K562 (cell line): ENCODE results near the gene CTBP2. TPM values are rescaled to one million over a fixed set of nuclear protein-coding genes. Genes with fewer than 3 reads are reported as not detected.

Experiments
- ATAC-seq: fragments of 200-7000 bp; cut with Tn5 transposase; 3 replicates; pipeline ENCODE4 v1.9.1; 2020; ENCODE audit warnings: moderate library complexity
- BruUV-seq: library from RNA; stranded (reverse); fragments of 400-500 nt; replicated peaks from 2 replicates; lab custom pipeline; 2021; lab: Mats Ljungman, UMichigan
- CTCF ChIA-PET: fragments of 300-600 bp; formaldehyde crosslinking; extraction: SDS; loops from one replicate; lab custom pipeline; 2021; ENCODE audit warnings: low intra/inter-chr PET ratio; lab: Yijun Ruan, JAX
- POLR2A ChIA-PET: fragments of 300-600, 350-650 bp; sonication (Branson Sonifier 250); formaldehyde crosslinking; extraction: SDS; loops from one replicate; lab custom pipeline; 2021; ENCODE audit warnings: antibody characterized with exemption, inconsistent platforms; lab: Yijun Ruan, JAX
- DNase-seq, 4 experiments: peaks; one replicate each; pipeline versions ENCODE4 v3.0.0 to v3.0.0-alpha.2; 2011 to 2018; ENCODE audit warnings: low spot score in 3 of 4, mixed read lengths in 3 of 4; ENCODE audit errors: extremely low read depth in 1 of 4
- FAIRE-seq: peaks from 2 replicates; lab custom pipeline; 2011; peaks lifted over from hg19 to GRCh38; lab: Jason Lieb, UNC
- H2AFZ ChIP-seq: 2 replicates; pipeline ENCODE4 v1.6.0; 2011; ENCODE audit warnings: low read depth, low read length, control low read depth, inconsistent platforms
- H3K27ac ChIP-seq: fragments of 200-600 bp; 3 replicates; pipeline ENCODE4 v1.8.0; 2011; ENCODE audit warnings: low read depth, mild to moderate bottlenecking, control low read depth, inconsistent platforms, low read length, moderate library complexity, mixed read lengths; ENCODE audit errors: extremely low read depth
- H3K27me3 ChIP-seq, 2 experiments: fragments of 300-600 bp in 1 of 2; 2 replicates in 1 of 2; 3 replicates in 1 of 2; pipeline versions ENCODE4 v1.6.0 to v1.8.0; 2011; ENCODE audit warnings: inconsistent platforms in 2 of 2, low read length in 2 of 2, mild to moderate bottlenecking in 1 of 2, mixed read lengths in 1 of 2, moderate library complexity in 1 of 2; ENCODE audit not compliant: control insufficient read depth in 2 of 2, insufficient read depth in 2 of 2
- H3K36me3 ChIP-seq: fragments of 300-600 bp; 3 replicates; pipeline ENCODE4 v1.8.0; 2011; ENCODE audit warnings: mild to moderate bottlenecking, low read length, inconsistent platforms; ENCODE audit not compliant: control insufficient read depth, insufficient read depth
- H3K4me1 ChIP-seq, 2 experiments: fragments of 200-600 bp in 1 of 2; replicated peaks in 1 of 2; 2 replicates in 1 of 2; 3 replicates in 1 of 2; pipeline versions ENCODE4 v1.5.1 to v1.8.0; 2011; ENCODE audit warnings: inconsistent platforms in 2 of 2, low read length in 2 of 2, mild to moderate bottlenecking in 1 of 2, mixed read lengths in 1 of 2, moderate library complexity in 1 of 2; ENCODE audit not compliant: control insufficient read depth in 2 of 2, insufficient read depth in 2 of 2
- H3K4me2 ChIP-seq: 2 replicates; pipeline ENCODE4 v1.6.1; 2011; ENCODE audit warnings: low read length, control low read depth, inconsistent platforms, mixed read lengths; ENCODE audit not compliant: insufficient read depth
- H3K4me3 ChIP-seq: fragments of 200-600 bp; sonication (generic), shearing (Covaris generic); 2 replicates; pipeline ENCODE4 v1.5.1; 2016; ENCODE audit warnings: control low read depth, inconsistent platforms
- H3K79me2 ChIP-seq: fragments of 200-600 bp; 3 replicates; pipeline ENCODE4 v1.8.0; 2011; ENCODE audit warnings: low read length, inconsistent platforms; ENCODE audit not compliant: control insufficient read depth, insufficient read depth
- H3K9ac ChIP-seq, 2 experiments: 2 replicates each; pipeline versions ENCODE4 v1.6.0 to v1.6.1; 2011; ENCODE audit warnings: low read depth in 2 of 2, low read length in 2 of 2, control low read depth in 1 of 2, inconsistent platforms in 1 of 2, mild to moderate bottlenecking in 1 of 2, mixed read lengths in 1 of 2; ENCODE audit not compliant: insufficient read depth in 1 of 2
- H3K9me1 ChIP-seq: one replicate; pipeline ENCODE4 v1.6.0; 2011; ENCODE audit warnings: inconsistent platforms, mild to moderate bottlenecking, low read length, moderate library complexity; ENCODE audit not compliant: control insufficient read depth, insufficient read depth
- H3K9me3 ChIP-seq: replicated peaks from 2 replicates; pipeline ENCODE4 v1.5.1; 2011; ENCODE audit warnings: low read depth, low read length, inconsistent platforms; ENCODE audit not compliant: control insufficient read depth, insufficient read depth
- H4K20me1 ChIP-seq: replicated peaks from 2 replicates; pipeline ENCODE4 v1.6.1; 2011; ENCODE audit warnings: low read length, inconsistent platforms, mixed read lengths; ENCODE audit not compliant: control insufficient read depth, insufficient read depth
- ATF3 ChIP-seq, 2 experiments: fragments of 450-650 bp in 1 of 2; sonication (generic) in 1 of 2; formaldehyde crosslinking in 1 of 2; IDR thresholded peaks in 1 of 2; conservative IDR thresholded peaks in 1 of 2; 2 replicates each; pipeline versions ENCODE4 v1.6.1 to v1.8.1; 2016 to 2023; ENCODE audit warnings: mild to moderate bottlenecking in 2 of 2, moderate library complexity in 2 of 2, inconsistent platforms in 1 of 2, missing genetic modification reagents in 1 of 2
- BHLHE40 ChIP-seq: IDR thresholded peaks from 2 replicates; pipeline ENCODE4 v1.6.1; 2011; ENCODE audit warnings: low read length, improper control_type of control experiment
- DPF2 ChIP-seq: fragments of 450-650 bp; IDR thresholded peaks from 2 replicates; pipeline ENCODE4 v1.6.1; 2016
- HMBOX1 ChIP-seq: sonication (generic); IDR thresholded peaks from 2 replicates; pipeline ENCODE4 v1.6.1; 2016
- L3MBTL2 ChIP-seq: fragments of 450-650 bp; IDR thresholded peaks from 2 replicates; pipeline ENCODE4 v1.6.1; 2016; ENCODE audit warnings: mild to moderate bottlenecking, moderate library complexity
- LEF1 ChIP-seq: fragments of 450-650 bp; IDR thresholded peaks from 2 replicates; pipeline ENCODE4 v1.6.1; 2016; ENCODE audit warnings: mild to moderate bottlenecking
- MTA3 ChIP-seq: fragments of 450-650 bp; formaldehyde crosslinking; IDR thresholded peaks from 2 replicates; pipeline ENCODE4 v1.6.1; 2017; ENCODE audit warnings: mild to moderate bottlenecking, borderline replicate concordance
- MYC ChIP-seq, 2 experiments: fragments of 250-450 bp in 1 of 2; sonication (Bioruptor Pico) in 1 of 2; IDR thresholded peaks; 2 replicates each; pipeline versions ENCODE4 v1.5.1 to v1.6.1; 2012 to 2021; ENCODE audit warnings: low read depth in 2 of 2, borderline replicate concordance in 1 of 2, improper control_type of control experiment in 1 of 2, low read length in 1 of 2, mild to moderate bottlenecking in 1 of 2, moderate library complexity in 1 of 2
- SMARCE1 ChIP-seq: fragments of 450-650 bp; IDR thresholded peaks from 2 replicates; pipeline ENCODE4 v1.7.1; 2016; ENCODE audit warnings: mild to moderate bottlenecking
- TCF3 ChIP-seq: sonication (generic); formaldehyde crosslinking; IDR thresholded peaks from 2 replicates; pipeline ENCODE4 v1.4.0; 2020; ENCODE audit warnings: mild to moderate bottlenecking, missing genetic modification reagents
- TEAD4 ChIP-seq, 2 experiments: sonication (generic) in 1 of 2; formaldehyde crosslinking in 1 of 2; IDR thresholded peaks; 2 replicates each; pipeline versions ENCODE4 v1.6.1 to v1.8.0; 2012 to 2022; ENCODE audit warnings: borderline replicate concordance in 1 of 2, inconsistent platforms in 1 of 2, low read length in 1 of 2, mild to moderate bottlenecking in 1 of 2, missing genetic modification reagents in 1 of 2
- ZNF134 ChIP-seq: fragments of 250-450 bp; sonication (Bioruptor Pico); conservative IDR thresholded peaks from 2 replicates; pipeline ENCODE4 v1.4.0; 2020
- ZNF830 ChIP-seq: fragments of 250-450 bp; sonication (Bioruptor Pico); IDR thresholded peaks from 2 replicates; pipeline ENCODE4 v1.5.0; 2021; ENCODE audit warnings: mild to moderate bottlenecking
- WGBS: fragments of 100-300 bp; shearing (Covaris generic); methylation state at CpG from one replicate; pipeline ENCODE4 v1.1.6; 2016; ENCODE audit warnings: low coverage, mixed read lengths; ENCODE audit not compliant: insufficient coverage; ENCODE audit errors: missing lambda C conversion rate; 5-methylcytosine and 5-hydroxymethylcytosine counted together
- in situ Hi-C: fragments of 300-500 bp; cut with MboI; formaldehyde crosslinking; loops from 4 replicates; pipeline ENCODE4 v1.15.0; 2018; ENCODE audit warnings: inconsistent platforms, mixed read lengths
- intact Hi-C: fragments of 100-400 bp; cut with micrococcal nuclease; formaldehyde crosslinking; loops from 2 replicates; pipeline ENCODE4 v1.14.2; 2022
- polyA plus RNA-seq, 8 experiments: library from polyadenylated mRNA; depleted of rRNA in 4 of 8; stranded (reverse) in 5 of 8; unstranded in 3 of 8; fragments of >200 nt; fragmentation: Nextera tagmentation in 2 of 8; fragmentation: Illumina TruSeq in 1 of 8; extraction: Ambion mirVana in 2 of 8; extraction: Trizol in 1 of 8; gene quantifications; 2 replicates each; pipeline versions ENCODE4 v1.2.1 to v1.2.3, GENCODE V29; 2011 to 2014; ENCODE audit warnings: inconsistent platforms in 1 of 8, missing spikeins in 1 of 8
- total RNA-seq, 7 experiments: library from RNA; depleted of rRNA in 6 of 7; stranded (reverse); fragments of >200 nt in 6 of 7; fragmentation: Illumina TruSeq in 2 of 7; extraction: Trizol in 2 of 7; gene quantifications; 2 replicates each; pipeline versions ENCODE4 v1.2.1 to v1.2.3, GENCODE V29; 2011 to 2021; ENCODE audit warnings: low replicate concordance in 1 of 7

CTBP2 gene
- total and polyA plus RNA-seq, 9 of the 15 experiments (the other 6 are each of a cell fraction or from before 2014, with no cell fraction given): 1.3 to 8.8 (median 5.1) TPM

GRCh38 chr10:125114761-125115391 lies 45.5 kb downstream of the CTBP2 start (continued):
- TF ChIP-seq DPF2 (peak; percentile 61), ZNF830 (CRISPR knock-in tag) (no peak), LEF1 (0 out of 2 replicates have a peak, but pooled peaks have one; percentile 38), ZNF134 (CRISPR knock-in tag) (no peak), ATF3 (IDR thresholded peaks at IDR 0.05) (peak; percentile 38; the same call in 1 of the 2 replicates), ATF3 (CRISPR knock-in tag; conservative IDR thresholded peaks at IDR 0.05) (no peak), SMARCE1 (peak; percentile 45; the same call in 1 of the 2 replicates)

GRCh38 chr10:125113691-125114371 lies 46.5 kb downstream of the CTBP2 start:
- no peak overlapping the region for H3K4me3 ChIP-seq
- FAIRE-seq (peak; percentile 96), DNase-seq (peak in 3 of 4 experiments; percentile 18 to 72 (median 56)), ATAC-seq (peak; percentile 87)
- H2AFZ ChIP-seq: no peak overlapping the region
- H3K9ac ChIP-seq: peak overlapping the region; percentile 55 to 82
- no TSS peak for BruUV-seq
- no peaks in the 10 kb centered on the region for H3K27me3 ChIP-seq
- peak overlapping the region; percentile 69 for H3K4me2 ChIP-seq
- H3K79me2 ChIP-seq: peaks cover 93% of the 10 kb centered on the region
- H4K20me1 ChIP-seq: peaks cover 30% of the 10 kb centered on the region
- peaks cover 32% of the 10 kb centered on the region for H3K36me3 ChIP-seq
- in situ Hi-C loops (no loop called here), intact Hi-C loops (loop anchor here (5.0 kb wide), 1 partner anchor 43 kb away; no protein-coding TSS in a partner anchor)
- no peaks in the 10 kb centered on the region for H3K9me3 ChIP-seq
- 0% methylated on average over 20 of the region's 20 CpGs for WGBS
- ChIA-PET POLR2A (interaction anchor here (0.7 to 1.0 kb wide), 3 partner anchors 15 to 174 kb away, joined by 3 to 5 read pairs (median 3); no protein-coding TSS in a partner anchor), CTCF (no interaction called here)
- peaks cover 32 to 36% of the 10 kb centered on the region in 2 experiments for H3K4me1 ChIP-seq
- peaks cover 4% of the 10 kb centered on the region for H3K9me1 ChIP-seq
- peak overlapping the region; percentile 83 for H3K27ac ChIP-seq
- TF ChIP-seq MYC (IDR thresholded peaks at IDR 0.05; ENCODE audit: low read depth, low read length) (0 out of 2 replicates have a peak, but pooled peaks have one; percentile 55), MYC (CRISPR knock-in tag; IDR thresholded peaks at IDR 0.05; ENCODE audit: borderline replicate concordance, low read depth) (no peak), HMBOX1 (0 out of 2 replicates have a peak, but pooled peaks have one; percentile 32), TCF3 (0 out of 2 replicates have a peak, but pooled peaks have one; percentile 9), L3MBTL2 (peak; percentile 81), TEAD4 (IDR thresholded peaks at IDR 0.05; ENCODE audit: low read length) (no peak), TEAD4 (CRISPR knock-in tag; IDR thresholded peaks at IDR 0.05; ENCODE audit: borderline replicate concordance) (no peak), MTA3 (peak; percentile 35; the same call in 1 of the 2 replicates), DPF2 (peak; percentile 58), BHLHE40 (peak; percentile 43)
